Renal cortex interstitium (tissue), 11 donors: ENCODE data around the gene PCDHA9. TPM values are rescaled to one million over a fixed set of nuclear protein-coding genes. Genes with fewer than 3 reads are reported as not detected.
"Not testable (repeated sequence)": the region's sequence is repeated elsewhere in the genome, so short reads cannot be mapped to it uniquely, and the experiment has no call there.

Experiments used
- DNase-seq, 11 donors: peaks; one replicate each; pipeline ENCODE4 v3.0.0-alpha.2; 2013; ENCODE audit warnings: low read depth in 9 of 11, low spot score in 4 of 11; ENCODE audit errors: extremely low read depth in 1 of 11
- polyA plus RNA-seq, 3 donors: library from polyadenylated mRNA; unstranded; fragments of 120-200 nt; gene quantifications; one replicate each; pipeline ENCODE4 v1.2.1, GENCODE V29; 2013; ENCODE audit not compliant: insufficient read length in 3 of 3

The PCDHA9 gene
- polyA plus RNA-seq, 3 donors = 0.03 to 0.05 (median 0.04) TPM

DNA sequence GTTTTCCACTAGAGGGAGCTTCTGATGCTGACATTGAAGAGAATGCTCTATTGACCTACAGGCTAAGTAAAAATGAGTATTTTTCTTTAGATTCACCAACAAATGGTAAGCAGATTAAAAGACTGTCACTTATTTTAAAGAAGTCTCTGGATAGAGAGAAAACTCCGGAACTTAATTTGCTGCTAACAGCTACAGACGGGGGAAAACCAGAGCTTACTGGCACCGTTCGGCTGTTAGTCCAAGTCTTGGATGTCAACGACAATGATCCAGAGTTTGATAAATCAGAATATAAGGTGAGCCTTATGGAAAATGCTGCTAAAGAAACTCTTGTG, 21.3 kb downstream of the PCDHA9 start:
- DNase-seq = no peak

- DNase-seq = no peak
Observed at GRCh38 chr5:140870221-140871201, 22.3 kb downstream of the PCDHA9 start.

- no peak for DNase-seq
Observed at GRCh38 chr5:140875085-140876065, 27.2 kb downstream of the PCDHA9 start, which contains the start of gene PCDHA12. Gene PCDHA12 (plus strand): TSS chr5:140875308. CDS start chr5:140875473, 165 bp downstream.

DNA sequence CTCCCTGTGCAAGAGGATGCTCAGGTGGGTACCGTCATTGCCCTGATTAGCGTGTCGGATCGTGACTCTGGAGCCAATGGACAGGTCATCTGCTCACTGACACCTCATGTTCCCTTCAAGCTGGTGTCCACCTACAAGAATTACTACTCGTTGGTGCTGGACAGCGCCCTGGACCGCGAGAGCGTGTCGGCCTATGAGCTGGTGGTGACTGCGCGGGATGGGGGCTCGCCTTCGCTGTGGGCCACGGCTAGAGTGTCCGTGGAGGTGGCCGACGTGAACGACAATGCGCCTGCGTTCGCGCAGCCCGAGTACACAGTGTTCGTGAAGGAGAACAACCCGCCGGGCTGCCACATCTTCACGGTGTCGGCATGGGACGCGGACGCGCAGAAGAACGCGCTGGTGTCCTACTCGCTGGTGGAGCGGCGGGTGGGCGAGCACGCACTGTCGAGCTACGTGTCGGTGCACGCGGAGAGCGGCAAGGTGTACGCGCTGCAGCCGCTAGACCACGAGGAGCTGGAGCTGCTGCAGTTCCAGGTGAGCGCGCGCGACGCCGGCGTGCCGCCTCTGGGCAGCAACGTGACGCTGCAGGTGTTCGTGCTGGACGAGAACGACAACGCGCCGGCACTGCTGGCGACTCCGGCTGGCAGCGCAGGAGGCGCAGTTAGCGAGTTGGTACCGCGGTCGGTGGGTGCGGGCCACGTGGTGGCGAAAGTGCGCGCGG, 28.5 kb downstream of the PCDHA9 start:
- not testable (repeated sequence) for DNase-seq

DNA sequence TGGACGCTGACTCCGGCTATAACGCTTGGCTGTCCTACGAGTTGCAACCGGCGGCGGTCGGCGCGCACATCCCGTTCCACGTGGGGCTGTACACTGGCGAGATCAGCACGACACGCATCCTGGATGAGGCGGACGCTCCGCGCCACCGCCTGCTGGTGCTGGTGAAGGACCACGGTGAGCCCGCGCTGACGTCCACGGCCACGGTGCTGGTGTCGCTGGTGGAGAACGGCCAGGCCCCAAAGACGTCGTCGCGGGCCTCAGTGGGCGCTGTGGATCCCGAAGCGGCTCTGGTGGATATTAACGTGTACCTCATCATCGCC, 29.0 kb downstream of the PCDHA9 start:
- DNase-seq = no peak

- no peak for DNase-seq
Observed at GRCh38 chr5:140881889-140882590, 33.9 kb downstream of the PCDHA9 start, which contains the start of gene PCDHA13. Gene PCDHA13 (plus strand): TSS chr5:140882124. CDS start chr5:140882269, 145 bp downstream.

DNA sequence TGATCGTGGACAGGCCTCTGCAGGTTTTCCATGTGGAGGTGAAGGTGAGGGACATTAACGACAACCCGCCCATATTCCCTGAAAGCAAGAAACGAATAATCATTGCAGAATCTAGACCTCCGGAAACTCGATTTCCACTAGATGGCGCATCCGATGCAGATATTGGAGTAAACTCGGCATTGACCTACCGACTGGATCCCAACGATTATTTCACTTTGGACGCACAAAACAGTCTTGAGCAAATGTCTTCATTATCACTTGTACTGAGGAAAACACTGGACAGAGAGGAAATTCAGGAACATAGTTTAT, 34.4 kb downstream of the PCDHA9 start:
- no peak for DNase-seq

- DNase-seq = no peak
Observed at GRCh38 chr5:140883373-140883772, 35.2 kb downstream of the PCDHA9 start.

- DNase-seq = no peak
Observed at GRCh38 chr5:140883927-140884697, 35.9 kb downstream of the PCDHA9 start.

Other genes with a start within 250 kb of the PCDHA9 start
- gene CD14, start 215.2 kb upstream of the PCDHA9 start, polyA plus RNA-seq = 10 to 100 TPM in 2 of 3 donors, 1 to 10 TPM in 1; 8.4 to 11.5 (median 11.0) TPM
- gene TMCO6, start 208.9 kb upstream of the PCDHA9 start, polyA plus RNA-seq = 10 to 100 TPM; 16.1 to 19.3 (median 17.0) TPM
- gene NDUFA2, start 200.8 kb upstream of the PCDHA9 start, polyA plus RNA-seq = 10 to 100 TPM; 77.3 to 94.8 (median 88.4) TPM
- gene IK, start 200.6 kb upstream of the PCDHA9 start, polyA plus RNA-seq = 100 to 1,000 TPM; 158 to 177 (median 174) TPM
- gene WDR55, start 183.5 kb upstream of the PCDHA9 start, polyA plus RNA-seq = 10 to 100 TPM; 15.0 to 20.6 (median 15.8) TPM
- gene DND1, start 174.8 kb upstream of the PCDHA9 start, polyA plus RNA-seq = 1 to 10 TPM in 1 of 3 donors, under 1 TPM in 2; 0.36 to 1.0 (median 0.76) TPM
- 10 to 100 TPM; 70.5 to 78.3 (median 71.8) TPM for gene HARS1, start 157.0 kb upstream of the PCDHA9 start, polyA plus RNA-seq
- gene HARS2, start 156.9 kb upstream of the PCDHA9 start, polyA plus RNA-seq = 10 to 100 TPM; 42.6 to 54.8 (median 46.8) TPM
- 100 to 1,000 TPM; 103 to 141 (median 128) TPM for gene ZMAT2, start 147.9 kb upstream of the PCDHA9 start, polyA plus RNA-seq
- gene PCDHA1, start 62.2 kb upstream of the PCDHA9 start, polyA plus RNA-seq = under 1 TPM in 1 of 3 donors, not detected in 2; 0.09 TPM
- under 1 TPM; 0.24 to 0.37 (median 0.30) TPM for gene PCDHA2, start 53.5 kb upstream of the PCDHA9 start, polyA plus RNA-seq
- gene PCDHA3, start 47.3 kb upstream of the PCDHA9 start, polyA plus RNA-seq = under 1 TPM; 0.36 to 0.41 (median 0.37) TPM
- 1 to 10 TPM in 2 of 3 donors, under 1 TPM in 1; 0.96 to 1.1 (median 1.0) TPM for gene PCDHA4, start 41.3 kb upstream of the PCDHA9 start, polyA plus RNA-seq
- gene PCDHA5, start 26.8 kb upstream of the PCDHA9 start, polyA plus RNA-seq = under 1 TPM in 2 of 3 donors, not detected in 1; 0.06 to 0.21 TPM
- under 1 TPM; 0.16 to 0.41 (median 0.40) TPM for gene PCDHA6, start 20.4 kb upstream of the PCDHA9 start, polyA plus RNA-seq
- gene PCDHA7, start 14.1 kb upstream of the PCDHA9 start, polyA plus RNA-seq = under 1 TPM; 0.23 to 0.33 (median 0.26) TPM
- under 1 TPM; 0.06 to 0.09 (median 0.09) TPM for gene PCDHA8, start 7.2 kb upstream of the PCDHA9 start, polyA plus RNA-seq
- gene PCDHA10, start 7.5 kb downstream of the PCDHA9 start, polyA plus RNA-seq = under 1 TPM; 0.23 to 0.91 (median 0.75) TPM
- gene PCDHA11, start 20.6 kb downstream of the PCDHA9 start, polyA plus RNA-seq = under 1 TPM; 0.09 to 0.29 (median 0.17) TPM
- under 1 TPM in 2 of 3 donors, not detected in 1; 0.11 to 0.12 TPM for gene PCDHA12, start 26.9 kb downstream of the PCDHA9 start, polyA plus RNA-seq
- gene PCDHA13, start 33.7 kb downstream of the PCDHA9 start, polyA plus RNA-seq = not detected
- under 1 TPM; 0.09 to 0.17 (median 0.09) TPM for gene PCDHAC1, start 77.9 kb downstream of the PCDHA9 start, polyA plus RNA-seq
- under 1 TPM; 0.52 to 0.65 (median 0.64) TPM for gene PCDHAC2, start 118.1 kb downstream of the PCDHA9 start, polyA plus RNA-seq
- under 1 TPM; 0.04 to 0.12 (median 0.12) TPM for gene PCDHB1, start 203.0 kb downstream of the PCDHA9 start, polyA plus RNA-seq
- 10 to 100 TPM in 1 of 3 donors, 1 to 10 TPM in 2; 4.9 to 11.5 (median 5.1) TPM for gene PCDHB2, start 246.2 kb downstream of the PCDHA9 start, polyA plus RNA-seq